Vagina (tissue), 2 donors: ENCODE measurements around the gene SLC9A9. TPM values are rescaled to one million over a fixed set of nuclear protein-coding genes. Genes with fewer than 3 reads are reported as not detected.

Experiments
- DNase-seq, 2 donors: peaks; one replicate each; pipeline ENCODE4 v3.0.0-alpha.2; 2017; ENCODE audit errors: extremely low spot score in 2 of 2
- H3K27ac ChIP-seq: fragments of 200-600 bp; sonication (generic); one replicate; pipeline ENCODE4 v1.5.1; 2019
- H3K27me3 ChIP-seq: fragments of 200-600 bp; sonication (generic); one replicate; pipeline ENCODE4 v1.5.1; 2019
- H3K36me3 ChIP-seq, 2 donors: fragments of 200-600 bp; sonication (generic); one replicate each; pipeline ENCODE4 v1.5.1; 2017 to 2019
- H3K4me1 ChIP-seq: fragments of 200-600 bp; sonication (generic); one replicate; pipeline ENCODE4 v1.5.1; 2019
- H3K4me3 ChIP-seq, 2 donors: fragments of 200-600 bp; sonication (generic); 1 replicate in 1 of 2; 2 replicates in 1 of 2; pipeline ENCODE4 v1.5.1; 2016 to 2019
- H3K9me3 ChIP-seq: fragments of 200-600 bp; sonication (generic); one replicate; pipeline ENCODE4 v1.5.1; 2019
- CTCF ChIP-seq, 3 experiments: fragments of 450-650 bp in 2 of 3; fragments of 200-600 bp in 1 of 3; sonication (generic) in 1 of 3; IDR thresholded peaks; one replicate each; pipeline ENCODE4 v1.5.1; 2017 to 2019; ENCODE audit warnings: antibody characterized with exemption in 3 of 3, mild to moderate bottlenecking in 2 of 3, moderate library complexity in 2 of 3
- POLR2A ChIP-seq, 2 donors: fragments of 450-650 bp; IDR thresholded peaks; one replicate each; pipeline ENCODE4 v1.6.1; 2017; ENCODE audit warnings: antibody characterized with exemption in 2 of 2, mild to moderate bottlenecking in 2 of 2, moderate library complexity in 2 of 2
- POLR2AphosphoS5 ChIP-seq, 2 donors: sonication (generic); formaldehyde crosslinking; IDR thresholded peaks; one replicate each; pipeline ENCODE4 v1.9.0; 2017; ENCODE audit warnings: antibody characterized with exemption in 2 of 2, mild to moderate bottlenecking in 2 of 2, low read depth in 1 of 2; ENCODE audit not compliant: insufficient read depth in 1 of 2
- intact Hi-C: fragments of 100-400 bp; cut with DNase I; formaldehyde crosslinking; loops from one replicate; pipeline ENCODE4 v1.15.1; 2023
- total RNA-seq: library from RNA; depleted of rRNA; stranded (reverse); fragments of >200 nt; gene quantifications from one replicate; pipeline ENCODE4 v1.2.3, GENCODE V29; 2016

The SLC9A9 gene
- total RNA-seq, 1 donor from 2014 or later, result 30.7 TPM

- Histone ChIP-seq H3K27me3 (no peaks in the 10 kb centered on the region), H3K9me3 (no peaks in the 10 kb centered on the region), H3K27ac (no peak overlapping the region), H3K4me1 (no peaks in the 10 kb centered on the region), H3K4me3 (no peak overlapping the region), H3K36me3 (no peaks in the 10 kb centered on the region)
- no peak for TF ChIP-seq POLR2AphosphoS5 (IDR thresholded peaks at IDR 0.05; ENCODE audit: insufficient read depth in 1 of 2, low read depth in 1 of 2)
- no peak for TF ChIP-seq CTCF (IDR thresholded peaks at IDR 0.05)
- TF ChIP-seq POLR2A (IDR thresholded peaks at IDR 0.05), result no peak
- DNase-seq, result no peak
- intact Hi-C loops, result no loop called here
Observed at GRCh38 chr3:143220741-143221140, 627.5 kb downstream of the SLC9A9 start.

GRCh38 chr3:143218166-143218835 is 630.0 kb downstream of the SLC9A9 start:
- TF ChIP-seq POLR2A (IDR thresholded peaks at IDR 0.05), result no peak
- no peak for TF ChIP-seq CTCF (IDR thresholded peaks at IDR 0.05)
- no peak for TF ChIP-seq POLR2AphosphoS5 (IDR thresholded peaks at IDR 0.05; ENCODE audit: insufficient read depth in 1 of 2, low read depth in 1 of 2)
- intact Hi-C loops, result no loop called here
- no peaks in the 10 kb centered on the region for H3K36me3 ChIP-seq
- no peak for DNase-seq
- H3K4me1 ChIP-seq, result no peaks in the 10 kb centered on the region
- H3K9me3 ChIP-seq, result no peaks in the 10 kb centered on the region
- no peaks in the 10 kb centered on the region for H3K27me3 ChIP-seq
- no peak overlapping the region for H3K4me3 ChIP-seq
- H3K27ac ChIP-seq, result no peak overlapping the region

- Histone ChIP-seq H3K9me3 (no peaks in the 10 kb centered on the region), H3K27me3 (no peaks in the 10 kb centered on the region), H3K4me3 (no peak overlapping the region), H3K4me1 (no peaks in the 10 kb centered on the region), H3K36me3 (no peaks in the 10 kb centered on the region), H3K27ac (no peak overlapping the region)
- no peak for DNase-seq
- intact Hi-C loops, result no loop called here
- no peak for TF ChIP-seq POLR2AphosphoS5 (IDR thresholded peaks at IDR 0.05; ENCODE audit: insufficient read depth in 1 of 2, low read depth in 1 of 2)
- no peak for TF ChIP-seq CTCF (IDR thresholded peaks at IDR 0.05)
- TF ChIP-seq POLR2A (IDR thresholded peaks at IDR 0.05), result no peak
Observed at GRCh38 chr3:143217283-143217682, 631.0 kb downstream of the SLC9A9 start.

GRCh38 chr3:143216709-143217182 is 631.5 kb downstream of the SLC9A9 start:
- H3K27ac ChIP-seq, result no peak overlapping the region
- no peaks in the 10 kb centered on the region for H3K36me3 ChIP-seq
- no peaks in the 10 kb centered on the region for H3K27me3 ChIP-seq
- no peak overlapping the region for H3K4me3 ChIP-seq
- intact Hi-C loops, result no loop called here
- DNase-seq, result no peak
- no peak for TF ChIP-seq POLR2A (IDR thresholded peaks at IDR 0.05)
- no peak for TF ChIP-seq POLR2AphosphoS5 (IDR thresholded peaks at IDR 0.05; ENCODE audit: insufficient read depth in 1 of 2, low read depth in 1 of 2)
- TF ChIP-seq CTCF (IDR thresholded peaks at IDR 0.05), result no peak
- H3K9me3 ChIP-seq, result no peaks in the 10 kb centered on the region
- H3K4me1 ChIP-seq, result no peaks in the 10 kb centered on the region

Other genes starting within 250 kb of the SLC9A9 start
- 26.5 TPM for gene DIPK2A, start 123.4 kb upstream of the SLC9A9 start, total RNA-seq